CD14-positive monocyte (primary cell): ENCODE data around the gene NAXE. TPM values are rescaled to one million over a fixed set of nuclear protein-coding genes. Genes with fewer than 3 reads are reported as not detected.
A peak's percentile ranks its signal among the peaks of the same experiment; 100 is the strongest.

Experiments
- DNase-seq, 3 donors: peaks; one replicate each; pipeline ENCODE4 v3.0.0-alpha.2; 2011 to 2022
- H2AFZ ChIP-seq: 2 replicates; pipeline ENCODE4 v1.6.0; 2012; ENCODE audit warnings: mild to moderate bottlenecking, low read depth, low read length, inconsistent platforms; ENCODE audit not compliant: insufficient read depth, poor library complexity, severe bottlenecking
- H3K27ac ChIP-seq, 2 donors: 1 replicate in 1 of 2; 2 replicates in 1 of 2; pipeline ENCODE4 v1.5.1; 2012 to 2013; ENCODE audit warnings: low read length in 2 of 2, control low read depth in 1 of 2, inconsistent platforms in 1 of 2, low read depth in 1 of 2, mild to moderate bottlenecking in 1 of 2
- H3K27me3 ChIP-seq, 2 donors: one replicate each; pipeline versions ENCODE4 v1.6.0 to v1.6.1; 2011 to 2013; ENCODE audit warnings: low read length in 2 of 2; ENCODE audit not compliant: control insufficient read depth in 2 of 2, insufficient read depth in 2 of 2
- H3K36me3 ChIP-seq, 2 donors: replicated peaks in 1 of 2; 1 replicate in 1 of 2; 2 replicates in 1 of 2; pipeline versions ENCODE4 v1.5.1 to v1.6.1; 2012 to 2013; ENCODE audit warnings: low read length in 2 of 2, control low read depth in 1 of 2, inconsistent platforms in 1 of 2, mild to moderate bottlenecking in 1 of 2; ENCODE audit not compliant: insufficient read depth in 2 of 2, control insufficient read depth in 1 of 2
- H3K4me1 ChIP-seq, 2 donors: 1 replicate in 1 of 2; 2 replicates in 1 of 2; pipeline versions ENCODE4 v1.5.1 to v1.6.1; 2012 to 2013; ENCODE audit warnings: low read length in 2 of 2, control low read depth in 1 of 2, inconsistent platforms in 1 of 2, mild to moderate bottlenecking in 1 of 2, moderate library complexity in 1 of 2; ENCODE audit not compliant: insufficient read depth in 2 of 2, control insufficient read depth in 1 of 2
- H3K4me2 ChIP-seq: replicated peaks from 2 replicates; pipeline ENCODE3; 2012; ENCODE audit warnings: low read length, moderate library complexity, mild to moderate bottlenecking; ENCODE audit not compliant: poor library complexity, severe bottlenecking; ENCODE audit errors: extremely low read depth
- H3K4me3 ChIP-seq, 3 experiments: fragments of 200-600 bp in 1 of 3; sonication (generic) in 1 of 3; replicated peaks in 1 of 3; 1 replicate in 2 of 3; 2 replicates in 1 of 3; pipeline ENCODE4 v1.5.1; 2011 to 2013; ENCODE audit warnings: low read length in 3 of 3, mild to moderate bottlenecking in 3 of 3, control low read depth in 2 of 3, low read depth in 2 of 3, inconsistent platforms in 1 of 3, moderate library complexity in 1 of 3
- H3K79me2 ChIP-seq: 2 replicates; pipeline ENCODE4 v1.6.0; 2012; ENCODE audit warnings: mild to moderate bottlenecking, control low read depth, inconsistent platforms, low read length, moderate library complexity; ENCODE audit not compliant: insufficient read depth
- H3K9ac ChIP-seq: 2 replicates; pipeline ENCODE4 v1.6.0; 2017; ENCODE audit warnings: low read length, mild to moderate bottlenecking; ENCODE audit not compliant: insufficient read depth, poor library complexity, severe bottlenecking
- H3K9me3 ChIP-seq, 2 donors: replicated peaks in 1 of 2; 1 replicate in 1 of 2; 2 replicates in 1 of 2; pipeline versions ENCODE4 v1.5.1 to v1.6.1; 2012 to 2013; ENCODE audit warnings: low read length in 2 of 2, control low read depth in 1 of 2; ENCODE audit not compliant: control insufficient read depth in 1 of 2, insufficient read depth in 1 of 2
- H4K20me1 ChIP-seq: 2 replicates; pipeline ENCODE4 v1.6.0; 2012; ENCODE audit warnings: mild to moderate bottlenecking, low read length, control low read depth, moderate library complexity; ENCODE audit not compliant: insufficient read depth
- H3K27ac Mint-ChIP-seq, 7 donors: one replicate each; pipeline ENCODE4 v1.8.0; 2020; ENCODE audit warnings: mild to moderate bottlenecking in 7 of 7, mixed read lengths in 7 of 7, moderate library complexity in 6 of 7, inconsistent platforms in 2 of 7
- H3K27me3 Mint-ChIP-seq, 3 donors: one replicate each; pipeline ENCODE4 v1.8.0; 2021 to 2022; ENCODE audit warnings: low read depth in 3 of 3, mild to moderate bottlenecking in 3 of 3, mixed read lengths in 3 of 3, moderate library complexity in 3 of 3, inconsistent platforms in 1 of 3
- H3K36me3 Mint-ChIP-seq, 2 donors: one replicate each; pipeline ENCODE4 v1.8.0; 2020; ENCODE audit warnings: mixed read lengths in 2 of 2, inconsistent platforms in 1 of 2, mild to moderate bottlenecking in 1 of 2
- H3K4me1 Mint-ChIP-seq: one replicate; pipeline ENCODE4 v1.8.0; 2020; ENCODE audit warnings: mild to moderate bottlenecking, mixed read lengths
- H3K4me3 Mint-ChIP-seq, 2 donors: one replicate each; pipeline ENCODE4 v1.8.0; 2020; ENCODE audit warnings: mild to moderate bottlenecking in 2 of 2, mixed read lengths in 2 of 2, moderate library complexity in 1 of 2
- H3K9me3 Mint-ChIP-seq, 7 donors: one replicate each; pipeline ENCODE4 v1.8.0; 2020 to 2022; ENCODE audit warnings: mixed read lengths in 7 of 7, mild to moderate bottlenecking in 6 of 7, moderate library complexity in 6 of 7, inconsistent platforms in 2 of 7
- CTCF ChIP-seq: fragments of 200-600 bp; IDR thresholded peaks from one replicate; pipeline ENCODE4 v1.8.0; 2022; ENCODE audit warnings: antibody characterized with exemption, mild to moderate bottlenecking
- WGBS: methylation state at CpG from one replicate; pipeline ENCODE4 v1.1.5; 2013; ENCODE audit warnings: missing lambda C conversion rate; ENCODE audit not compliant: insufficient coverage; 5-methylcytosine and 5-hydroxymethylcytosine counted together
- intact Hi-C, 2 donors: fragments of 100-400 bp; cut with micrococcal nuclease; formaldehyde crosslinking; loops; one replicate each; pipeline versions ENCODE4 v1.15.0 to v1.15.1; 2023
- polyA plus RNA-seq, 3 donors: library from polyadenylated mRNA; depleted of rRNA in 1 of 3; unstranded in 2 of 3; stranded (reverse) in 1 of 3; fragments of 300-500 nt in 2 of 3; fragments of >200 nt in 1 of 3; fragmentation: Illumina TruSeq in 2 of 3; gene quantifications; 1 replicate in 2 of 3; 2 replicates in 1 of 3; pipeline ENCODE4 v1.2.3, GENCODE V29; 2012 to 2021

NAXE gene
- polyA plus RNA-seq, 3 donors = 23.7 to 81.7 (median 54.9) TPM

GRCh38 chr1:156612666-156613065 is 21.1 kb downstream of the NAXE start:
- H3K27ac ChIP-seq = no peak overlapping the region
- Mint-ChIP-seq H3K4me1 (peaks cover 10% of the 10 kb centered on the region), H3K27me3 (peaks cover 28 to 60% (median 42%) of the 10 kb centered on the region in 3 donors), H3K4me3 (peak overlapping the region in 1 of 2 donors; percentile 13), H3K9me3 (peaks cover 0 to 7% (median 0%) of the 10 kb centered on the region in 7 donors), H3K36me3 (no peaks in the 10 kb centered on the region), H3K27ac (no peak overlapping the region)
- H3K9ac ChIP-seq = no peak overlapping the region
- WGBS = 7% methylated on average over 2 of the region's 3 CpGs
- no peak overlapping the region for H2AFZ ChIP-seq
- no peak for TF ChIP-seq CTCF
- no peaks in the 10 kb centered on the region for H3K36me3 ChIP-seq
- DNase-seq = no peak
- H3K4me1 ChIP-seq = peaks cover 0 to 3% of the 10 kb centered on the region in 2 donors
- no peak overlapping the region for H3K4me2 ChIP-seq
- no peak overlapping the region for H3K4me3 ChIP-seq
- H3K27me3 ChIP-seq = peaks cover 4 to 23% of the 10 kb centered on the region in 2 donors
- no peaks in the 10 kb centered on the region for H3K79me2 ChIP-seq
- H3K9me3 ChIP-seq = no peaks in the 10 kb centered on the region
- H4K20me1 ChIP-seq = no peaks in the 10 kb centered on the region
- intact Hi-C loops = no loop called here

- no peaks in the 10 kb centered on the region for H3K4me1 ChIP-seq
- H3K4me3 Mint-ChIP-seq = no peak overlapping the region
- H3K4me1 Mint-ChIP-seq = peaks cover 6% of the 10 kb centered on the region
- H3K27ac Mint-ChIP-seq = no peak overlapping the region
- TF ChIP-seq CTCF = no peak
- H3K27ac ChIP-seq = no peak overlapping the region
- H3K9me3 ChIP-seq = no peaks in the 10 kb centered on the region
- no peak overlapping the region for H3K4me3 ChIP-seq
- H3K79me2 ChIP-seq = no peaks in the 10 kb centered on the region
- H3K9me3 Mint-ChIP-seq = peaks cover 0 to 7% (median 0%) of the 10 kb centered on the region in 7 donors
- no peak overlapping the region for H3K9ac ChIP-seq
- intact Hi-C loops = no loop called here
- H3K27me3 ChIP-seq = peaks cover 24 to 47% of the 10 kb centered on the region in 2 donors
- H3K36me3 Mint-ChIP-seq = no peaks in the 10 kb centered on the region
- WGBS = no CpG with 5 or more reads among the region's 4 CpGs
- H2AFZ ChIP-seq = no peak overlapping the region
- H3K4me2 ChIP-seq = no peak overlapping the region
- peaks cover 43 to 84% (median 53%) of the 10 kb centered on the region in 3 donors for H3K27me3 Mint-ChIP-seq
- DNase-seq = no peak
- H4K20me1 ChIP-seq = no peaks in the 10 kb centered on the region
- no peaks in the 10 kb centered on the region for H3K36me3 ChIP-seq
These were observed 24.4 kb downstream of the NAXE start for GRCh38 chr1:156615946-156616345.
